NAMALWA (cell line): ENCODE data around the gene LDB2.

ENCODE experiments used
- DNase-seq: peaks from one replicate; pipeline ENCODE4 v3.0.0-alpha.2; 2015; ENCODE audit warnings: low spot score

The LDB2 gene

GRCh38 chr4:16802044-16802443, 96.4 kb downstream of the LDB2 start:
- DNase-seq, result no peak

- no peak for DNase-seq
Observed at GRCh38 chr4:16801356-16801755, 97.1 kb downstream of the LDB2 start.

- peak; percentile 51 for DNase-seq
Observed at GRCh38 chr4:16794816-16795445, 103.5 kb downstream of the LDB2 start.

GRCh38 chr4:16791460-16791859, 107.0 kb downstream of the LDB2 start:
- DNase-seq, result no peak

GRCh38 chr4:16790508-16790907, 107.9 kb downstream of the LDB2 start:
- DNase-seq, result no peak

GRCh38 chr4:16788868-16789267, 109.6 kb downstream of the LDB2 start:
- no peak for DNase-seq

- DNase-seq, result no peak
Observed at GRCh38 chr4:16785793-16786527, 112.5 kb downstream of the LDB2 start.

- DNase-seq, result no peak
Observed at GRCh38 chr4:16783119-16783518, 115.3 kb downstream of the LDB2 start.

GRCh38 chr4:16779028-16779675, 119.3 kb downstream of the LDB2 start:
- no peak for DNase-seq

- DNase-seq, result no peak
Observed at GRCh38 chr4:16777726-16778125, 120.7 kb downstream of the LDB2 start.

GRCh38 chr4:16775411-16776154, 122.9 kb downstream of the LDB2 start:
- no peak for DNase-seq

GRCh38 chr4:16772366-16772850, 126.0 kb downstream of the LDB2 start:
- no peak for DNase-seq

GRCh38 chr4:16770710-16771285, 127.6 kb downstream of the LDB2 start:
- no peak for DNase-seq

GRCh38 chr4:16767861-16768260, 130.6 kb downstream of the LDB2 start:
- DNase-seq, result no peak

GRCh38 chr4:16767251-16767650, 131.2 kb downstream of the LDB2 start:
- DNase-seq, result no peak

- no peak for DNase-seq
Observed at GRCh38 chr4:16765546-16765945, 132.9 kb downstream of the LDB2 start.

- no peak for DNase-seq
Observed at GRCh38 chr4:16764622-16765021, 133.8 kb downstream of the LDB2 start.

- no peak for DNase-seq
Observed at GRCh38 chr4:16760617-16761363, 137.7 kb downstream of the LDB2 start.

- no peak for DNase-seq
Observed at GRCh38 chr4:16759931-16760582, 138.4 kb downstream of the LDB2 start.

GRCh38 chr4:16758816-16759215, 139.6 kb downstream of the LDB2 start:
- no peak for DNase-seq

- DNase-seq, result no peak
Observed at GRCh38 chr4:16758255-16758654, 140.2 kb downstream of the LDB2 start.
